ENCODE data around the gene SRGAP1.

Gene SRGAP1

GRCh38 chr12:63844391-63845341 is at the start of gene SRGAP1:
Gene SRGAP1 (plus strand): TSS chr12:63844700. CDS start chr12:63844817, 117 bp downstream.
- no peak for DNase-seq

GRCh38 chr12:63795032-63795687 is 49.3 kb upstream of the SRGAP1 start:
- no peak for DNase-seq

- no peak for DNase-seq
Observed at GRCh38 chr12:63795944-63796343, 48.6 kb upstream of the SRGAP1 start.

- DNase-seq = no peak
Observed at GRCh38 chr12:63802012-63802608, 42.4 kb upstream of the SRGAP1 start.

GRCh38 chr12:63804746-63805145 is 39.8 kb upstream of the SRGAP1 start:
- DNase-seq = no peak

- DNase-seq = no peak
Observed at GRCh38 chr12:63805704-63806672, 38.5 kb upstream of the SRGAP1 start.

- no peak for DNase-seq
Observed at GRCh38 chr12:63808631-63809030, 35.9 kb upstream of the SRGAP1 start.

GRCh38 chr12:63809566-63809965 is 34.9 kb upstream of the SRGAP1 start:
- no peak for DNase-seq

- no peak for DNase-seq
Observed at GRCh38 chr12:63811334-63811733, 33.2 kb upstream of the SRGAP1 start.

- no peak for DNase-seq
Observed at GRCh38 chr12:63811755-63812154, 32.7 kb upstream of the SRGAP1 start.

GRCh38 chr12:63814146-63814772 is 30.2 kb upstream of the SRGAP1 start:
- no peak for DNase-seq

GRCh38 chr12:63815482-63815852 is 29.0 kb upstream of the SRGAP1 start:
- DNase-seq = no peak

- no peak for DNase-seq
Observed at GRCh38 chr12:63816031-63816430, 28.5 kb upstream of the SRGAP1 start.

- no peak for DNase-seq
Observed at GRCh38 chr12:63820427-63820826, 24.1 kb upstream of the SRGAP1 start.

GRCh38 chr12:63821781-63822251 is 22.7 kb upstream of the SRGAP1 start:
- DNase-seq = no peak

GRCh38 chr12:63822352-63822751 is 22.1 kb upstream of the SRGAP1 start:
- DNase-seq = no peak

GRCh38 chr12:63823040-63823439 is 21.5 kb upstream of the SRGAP1 start:
- no peak for DNase-seq

GRCh38 chr12:63826006-63826585 is 18.4 kb upstream of the SRGAP1 start:
- DNase-seq = no peak

- no peak for DNase-seq
Observed at GRCh38 chr12:63828867-63829266, 15.6 kb upstream of the SRGAP1 start.

- DNase-seq = no peak
Observed at GRCh38 chr12:63836046-63836445, 8.5 kb upstream of the SRGAP1 start.

- DNase-seq = no peak
Observed at GRCh38 chr12:63836936-63837335, 7.6 kb upstream of the SRGAP1 start.

GRCh38 chr12:63838411-63838810 is 6.1 kb upstream of the SRGAP1 start:
- DNase-seq = no peak

All from GF-D8 (cell line).